GM19438 (cell line): ENCODE data around the gene FBXL17.
"Not testable (repeated sequence)": the region's sequence is repeated elsewhere in the genome, so short reads cannot be mapped to it uniquely, and the experiment has no call there.

Source experiments
- ATAC-seq: cut with Tn5 transposase; IDR thresholded peaks from one replicate; pipeline ENCODE4 v1.9.1; 2021; ENCODE audit warnings: low read depth; ENCODE audit not compliant: unreplicated experiment

The FBXL17 gene

GRCh38 chr5:108171759-108172158 lies 210.1 kb downstream of the FBXL17 start:
- no peak for ATAC-seq

DNA sequence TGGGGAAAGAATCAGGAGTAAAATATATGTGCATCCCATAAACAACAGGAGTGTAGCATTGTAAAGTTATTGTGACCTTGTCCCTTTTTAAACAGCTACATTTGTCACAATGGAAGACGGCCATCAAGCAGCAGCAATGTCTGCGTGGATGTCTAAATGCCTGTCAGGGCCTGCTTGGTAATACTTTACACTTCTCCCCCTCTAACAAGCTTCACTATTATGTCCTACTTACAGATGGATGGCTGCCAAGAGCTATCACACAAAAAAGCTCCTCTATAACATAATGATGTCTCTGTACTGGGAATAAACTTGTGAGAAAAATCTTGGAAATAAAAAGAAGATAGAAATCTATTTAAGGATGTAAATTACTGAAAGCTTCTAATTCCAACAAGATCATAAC lies 213.0 kb downstream of the FBXL17 start:
- ATAC-seq: no peak

GRCh38 chr5:108167174-108167573 lies 214.7 kb downstream of the FBXL17 start:
- ATAC-seq: no peak

DNA sequence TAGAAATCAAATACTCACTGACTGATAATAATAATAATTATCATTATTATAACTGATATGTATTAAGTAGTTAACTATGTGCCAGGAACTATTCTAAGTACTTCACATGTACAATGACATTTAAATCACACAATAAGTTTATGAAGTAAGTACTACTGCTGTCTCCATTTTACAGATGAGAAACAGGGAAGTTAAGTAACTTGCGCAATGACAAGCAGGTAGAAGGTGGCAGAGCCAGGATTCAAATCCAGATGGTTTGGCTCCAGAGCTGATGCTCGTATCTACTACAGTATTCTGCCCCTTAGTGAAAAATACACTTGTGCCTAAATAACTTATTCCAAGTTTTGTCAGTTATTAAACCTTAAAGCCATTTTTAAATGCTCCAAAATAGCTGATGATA lies 217.3 kb downstream of the FBXL17 start:
- no peak for ATAC-seq

GRCh38 chr5:108152854-108153253 lies 229.0 kb downstream of the FBXL17 start:
- ATAC-seq: not testable (repeated sequence)

DNA sequence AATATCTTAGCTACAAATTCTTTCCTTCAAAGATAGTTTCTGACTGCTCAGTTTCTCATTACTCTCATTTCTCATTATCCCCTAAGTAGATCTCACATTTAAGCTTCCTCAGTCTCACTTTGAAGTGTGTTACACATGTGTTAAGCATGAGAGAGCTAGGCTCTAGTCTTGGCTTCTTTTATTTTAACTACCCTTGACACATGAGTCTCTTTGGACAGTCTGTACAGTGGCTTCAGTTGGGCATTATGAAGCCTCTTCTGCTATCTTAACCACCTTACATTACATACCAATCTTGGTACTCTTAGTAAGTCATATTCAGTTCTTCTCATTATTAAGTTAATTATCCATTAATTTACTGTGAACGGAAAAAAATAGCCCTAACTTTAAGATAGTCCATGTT lies 232.5 kb downstream of the FBXL17 start:
- ATAC-seq: no peak

DNA sequence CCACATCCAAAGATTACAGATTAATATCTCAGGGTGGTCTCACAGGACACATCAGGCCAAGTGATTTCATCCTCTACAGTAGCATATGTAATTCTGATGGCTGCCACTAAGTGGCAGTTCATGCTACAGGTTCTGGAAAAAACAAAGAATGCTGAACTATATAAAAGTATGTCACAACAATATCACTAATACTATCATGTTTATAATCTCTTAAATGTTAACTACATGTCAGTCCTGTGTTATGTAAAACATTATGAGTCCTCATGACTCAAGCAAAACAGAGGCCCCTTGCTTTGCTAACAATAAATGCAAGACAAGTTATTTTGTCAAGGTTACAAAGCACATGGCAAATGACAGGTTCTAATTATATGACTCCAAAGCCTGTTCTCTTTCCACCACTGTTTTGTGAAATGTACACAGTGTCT lies 233.2 kb downstream of the FBXL17 start:
- no peak for ATAC-seq

- ATAC-seq: no peak
Observed at GRCh38 chr5:108146222-108146621, 235.7 kb downstream of the FBXL17 start.

GRCh38 chr5:108145351-108145750 lies 236.5 kb downstream of the FBXL17 start:
- no peak for ATAC-seq

GRCh38 chr5:108144332-108144731 lies 237.6 kb downstream of the FBXL17 start:
- no peak for ATAC-seq

DNA sequence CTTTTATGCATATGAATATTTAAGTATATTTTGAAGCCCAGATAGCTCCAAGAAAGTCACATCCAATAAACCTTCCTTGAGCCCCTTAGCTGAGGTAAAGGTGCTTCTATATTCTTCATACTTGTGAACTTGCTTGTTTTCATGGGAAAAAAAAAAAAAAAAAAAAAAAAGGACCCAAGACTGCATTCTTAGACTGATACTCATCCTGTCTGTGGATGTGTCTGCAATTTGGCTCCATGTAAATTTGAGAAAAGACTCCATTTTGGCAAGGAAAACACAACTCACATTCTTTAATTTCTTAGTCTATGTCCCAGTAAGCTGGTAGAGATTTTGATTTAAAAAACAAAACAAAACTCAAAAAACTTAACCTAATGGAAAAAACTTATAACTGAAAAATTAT lies 238.3 kb downstream of the FBXL17 start:
- ATAC-seq: no peak

- ATAC-seq: no peak
Observed at GRCh38 chr5:108141676-108142075, 240.2 kb downstream of the FBXL17 start.

- no peak for ATAC-seq
Observed at GRCh38 chr5:108136493-108136892, 245.4 kb downstream of the FBXL17 start.

DNA sequence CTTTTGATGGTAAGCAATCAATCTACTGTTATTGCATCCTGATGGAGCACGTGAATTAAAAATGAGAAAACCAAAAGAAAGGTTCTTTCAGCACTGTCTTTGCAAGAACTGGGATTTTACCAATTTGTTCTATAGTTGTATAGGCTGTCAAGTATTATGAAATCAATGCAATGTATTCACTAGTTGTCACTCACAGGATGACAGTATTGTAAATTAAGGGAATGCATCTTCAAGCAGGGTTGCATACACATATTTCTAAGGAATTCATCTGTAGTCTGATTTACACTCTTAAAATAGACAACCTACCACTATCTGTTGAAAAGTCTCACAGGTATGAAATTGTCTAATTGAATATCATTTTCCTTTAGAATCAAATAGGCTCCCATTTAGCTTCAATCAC lies 252.8 kb downstream of the FBXL17 start:
- ATAC-seq: no peak

DNA sequence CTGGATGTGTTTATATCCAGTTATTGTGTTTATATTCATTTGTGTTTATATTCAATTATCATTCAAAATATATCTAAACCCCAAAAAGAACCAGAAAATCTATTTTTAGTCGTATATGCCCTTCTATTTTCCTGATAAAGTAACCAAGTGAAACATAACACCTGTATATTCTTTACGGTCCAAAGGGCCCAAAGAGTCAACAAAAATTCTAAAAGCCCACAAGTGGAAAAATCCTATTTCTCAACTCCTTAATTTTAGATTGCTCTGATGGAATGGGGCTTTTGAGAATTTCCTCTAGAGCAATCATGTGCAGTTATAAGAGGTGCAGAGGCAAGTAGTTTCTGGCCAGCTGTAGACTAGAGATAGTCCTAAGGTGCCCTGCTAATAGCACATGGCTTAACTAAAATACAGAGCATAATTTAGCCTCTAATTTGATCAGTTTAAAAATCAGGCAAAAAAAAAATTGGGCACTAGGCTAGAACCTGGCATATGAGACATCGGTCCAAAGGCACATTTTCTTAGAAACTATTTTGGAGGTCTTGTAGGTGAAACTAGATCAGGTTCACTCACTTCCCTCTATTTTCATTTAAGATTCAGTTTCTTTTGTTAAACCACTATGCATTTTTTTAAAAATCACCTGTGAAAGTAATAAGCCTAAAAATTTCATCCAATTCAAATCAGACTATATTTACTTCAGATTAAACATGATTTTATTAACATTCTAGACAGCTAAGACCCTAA lies 256.0 kb downstream of the FBXL17 start:
- no peak for ATAC-seq

GRCh38 chr5:108124596-108124995 lies 257.3 kb downstream of the FBXL17 start:
- ATAC-seq: no peak

GRCh38 chr5:108122702-108123101 lies 259.2 kb downstream of the FBXL17 start:
- no peak for ATAC-seq

GRCh38 chr5:108118813-108119514 lies 262.9 kb downstream of the FBXL17 start:
- ATAC-seq: no peak

DNA sequence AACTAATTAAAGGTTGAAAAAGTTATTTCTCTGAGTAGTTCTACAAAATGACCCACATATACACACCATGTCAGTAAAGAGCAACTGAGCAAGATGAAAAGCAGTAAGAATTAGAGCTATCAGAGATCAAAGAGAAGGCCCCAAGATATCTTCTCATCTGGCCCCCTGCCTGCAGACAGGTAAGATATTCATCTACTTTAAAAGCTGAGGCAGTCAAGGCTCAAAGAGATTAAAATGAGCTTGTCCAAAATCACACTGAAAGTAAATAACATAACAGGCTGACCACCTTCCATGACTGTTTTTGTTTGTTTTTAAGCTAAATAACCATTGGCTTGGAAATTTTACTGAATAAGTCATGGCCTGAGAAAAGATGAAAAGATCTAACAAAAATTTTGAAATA lies 266.2 kb downstream of the FBXL17 start:
- no peak for ATAC-seq

DNA sequence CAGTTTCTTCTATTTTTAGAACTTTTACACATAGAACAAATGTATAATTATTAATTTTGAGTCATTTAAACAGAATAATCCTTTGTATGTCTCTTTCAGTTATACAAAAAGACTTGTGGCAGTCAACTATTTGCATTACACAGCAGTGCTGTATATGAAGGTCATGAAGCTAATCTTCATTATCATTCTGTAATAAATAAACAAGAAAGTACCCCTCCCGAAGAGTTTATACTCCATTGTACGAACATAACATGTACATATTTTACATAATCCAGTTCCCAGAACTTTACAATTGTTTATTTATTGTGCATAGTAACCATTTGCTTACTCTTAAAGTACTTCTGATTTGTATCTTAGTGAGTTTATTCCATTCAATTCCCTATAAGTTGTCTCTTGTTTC lies 267.9 kb downstream of the FBXL17 start:
- ATAC-seq: no peak

- ATAC-seq: no peak
Observed at GRCh38 chr5:108111736-108112135, 270.2 kb downstream of the FBXL17 start.

- no peak for ATAC-seq
Observed at GRCh38 chr5:108109059-108109458, 272.8 kb downstream of the FBXL17 start.
